GM18951 (cell line): ENCODE measurements around the gene SPATA19.
"Not testable (repeated sequence)": the region's sequence is repeated elsewhere in the genome, so short reads cannot be mapped to it uniquely, and the experiment has no call there.

Experiments
- POLR2A ChIP-seq: IDR thresholded peaks from 4 replicates; pipeline ENCODE4 v1.6.1; 2011; ENCODE audit warnings: mild to moderate bottlenecking; ENCODE audit not compliant: insufficient read length, insufficient read depth; ENCODE audit errors: extremely low read depth
- in situ Hi-C: fragments of 300-500 bp; cut with MboI; formaldehyde crosslinking; loops from one replicate; pipeline ENCODE4 v1.12.0; 2022; ENCODE audit warnings: low sequenced_read_pairs, mixed read lengths, inconsistent platforms; ENCODE audit not compliant: unreplicated experiment

Gene SPATA19, protein sequence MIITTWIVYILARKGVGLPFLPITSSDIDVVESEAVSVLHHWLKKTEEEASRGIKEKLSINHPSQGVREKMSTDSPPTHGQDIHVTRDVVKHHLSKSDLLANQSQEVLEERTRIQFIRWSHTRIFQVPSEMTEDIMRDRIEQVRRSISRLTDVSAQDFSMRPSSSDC

DNA sequence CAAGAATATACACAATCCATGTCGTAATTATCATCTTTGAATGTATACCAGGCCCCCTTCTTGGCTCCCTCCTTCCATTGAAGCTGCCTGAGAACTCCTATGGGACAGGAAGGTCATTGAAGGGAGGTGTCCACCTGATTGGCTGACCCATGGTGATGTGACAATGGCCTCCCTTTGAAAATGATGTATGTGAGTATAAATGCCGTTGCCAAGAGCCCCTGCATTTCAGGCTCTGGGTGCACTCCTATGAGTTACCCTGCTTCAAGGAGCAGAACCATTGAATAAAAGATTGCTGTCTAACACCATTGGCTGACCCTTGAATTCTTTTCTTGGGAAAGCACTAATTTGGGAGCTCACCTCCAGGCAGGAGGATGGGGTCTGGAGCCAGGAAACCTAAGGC lies at the start of gene SPATA19:
Gene SPATA19 (minus strand): TSS at position 101 of the 400 bp plus-strand sequence. CDS start 67 bp downstream, at position 34.
- TF ChIP-seq POLR2A, result no peak
- in situ Hi-C loops, result no loop called here

DNA sequence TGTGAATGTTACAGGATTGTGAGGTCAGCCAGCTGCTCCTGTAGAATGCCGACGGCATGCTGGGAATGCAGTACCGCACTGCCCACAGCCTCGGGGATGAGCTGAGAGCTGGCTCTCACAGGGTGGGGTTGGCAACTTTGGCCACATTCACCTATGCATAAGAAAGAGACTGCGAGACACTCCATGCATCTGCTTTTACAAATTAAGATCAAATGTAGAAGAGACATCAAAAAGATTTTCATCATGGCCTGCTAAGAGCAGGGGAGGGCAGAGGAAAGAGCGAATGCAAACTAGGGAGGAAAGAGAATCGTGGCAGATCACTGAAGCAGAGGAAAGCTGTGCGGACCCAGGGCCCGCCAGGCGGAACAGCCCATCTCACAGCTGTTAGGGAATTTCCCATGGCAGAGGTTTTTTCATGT lies 49.8 kb upstream of the SPATA19 start:
- no peak for TF ChIP-seq POLR2A

DNA sequence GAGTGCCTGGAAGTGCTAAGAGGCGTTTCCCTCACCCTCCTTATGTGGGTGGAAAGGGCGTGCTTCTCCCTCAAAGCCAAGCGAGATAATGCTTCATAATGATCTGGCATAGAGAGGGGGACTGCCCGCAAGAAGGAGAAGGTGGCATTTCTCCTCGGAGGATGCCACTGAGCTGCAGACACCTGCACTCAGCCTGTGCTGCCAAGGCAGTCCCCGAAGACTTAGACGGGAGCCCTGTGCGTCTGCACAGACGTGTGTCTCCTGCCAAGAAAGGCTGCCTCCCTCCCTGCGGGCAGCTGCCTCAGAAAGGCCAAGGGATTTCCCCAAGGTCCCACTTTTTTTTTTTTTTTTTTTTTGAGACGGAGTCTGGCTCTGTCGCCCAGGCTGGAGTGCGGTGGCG lies 48.1 kb upstream of the SPATA19 start:
- no peak for TF ChIP-seq POLR2A

More for the DNA sequence above, 49.8 kb upstream of the SPATA19 start:
- in situ Hi-C loops, result no loop called here

DNA sequence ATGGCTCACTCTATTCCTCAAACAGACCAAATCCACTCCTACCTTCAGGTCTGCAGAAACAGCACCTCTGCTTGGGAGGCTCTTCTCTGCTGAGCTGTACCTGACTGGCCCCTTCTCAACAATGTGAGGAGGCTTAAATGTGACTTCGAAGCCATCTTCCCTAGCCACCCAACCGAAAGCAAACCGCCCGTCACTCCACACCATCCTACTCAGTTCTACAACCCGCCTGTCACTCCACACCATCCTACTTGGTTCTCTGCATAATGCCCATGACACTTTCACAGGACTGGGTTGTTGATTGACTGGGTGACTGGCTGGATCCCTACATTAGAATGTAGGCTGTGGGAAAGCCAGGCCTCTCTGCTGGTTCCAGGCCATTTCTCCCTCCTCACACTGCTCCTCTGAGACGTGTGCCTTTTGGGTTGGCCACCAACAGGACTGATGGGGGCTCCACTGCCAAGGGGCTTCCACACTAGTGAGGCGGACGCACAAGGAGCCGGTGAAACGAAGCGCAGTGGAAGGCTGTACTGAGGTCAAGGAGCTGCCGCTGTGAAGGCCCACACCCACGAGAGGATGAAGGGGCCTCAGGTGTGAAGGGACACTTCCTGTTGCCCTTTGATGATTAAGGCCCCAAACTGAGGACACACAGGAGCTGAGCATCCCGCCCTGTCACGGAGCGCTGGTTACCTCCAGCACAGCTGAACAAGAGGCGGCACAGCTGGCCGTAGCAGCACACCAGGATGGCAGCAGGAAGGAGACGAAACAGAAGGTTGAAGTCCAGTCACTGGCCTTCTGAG lies 47.5 kb upstream of the SPATA19 start:
- in situ Hi-C loops, result no loop called here
- no peak for TF ChIP-seq POLR2A

More for the DNA sequence above, 48.1 kb upstream of the SPATA19 start:
- in situ Hi-C loops, result no loop called here

DNA sequence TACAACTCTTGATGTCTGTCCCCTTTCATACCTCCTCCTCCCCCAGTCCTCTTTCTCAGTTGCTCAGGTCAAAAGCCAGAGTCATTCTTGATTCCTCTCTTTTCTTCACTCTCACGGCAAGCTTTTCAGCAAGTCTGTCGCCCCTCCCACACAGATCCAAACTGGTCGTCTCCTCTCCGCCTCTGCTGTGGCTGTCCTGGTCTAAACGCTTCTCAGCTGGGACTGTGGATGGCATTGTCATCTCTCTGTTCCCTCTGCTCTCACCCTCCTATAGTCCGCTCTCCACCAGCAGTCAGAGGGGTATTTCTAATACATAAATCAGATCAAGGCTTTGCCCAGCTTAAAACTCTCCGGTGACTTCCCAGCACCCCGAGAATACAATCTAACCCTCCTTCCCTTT lies 46.8 kb upstream of the SPATA19 start:
- in situ Hi-C loops, result no loop called here
- TF ChIP-seq POLR2A, result no peak

DNA sequence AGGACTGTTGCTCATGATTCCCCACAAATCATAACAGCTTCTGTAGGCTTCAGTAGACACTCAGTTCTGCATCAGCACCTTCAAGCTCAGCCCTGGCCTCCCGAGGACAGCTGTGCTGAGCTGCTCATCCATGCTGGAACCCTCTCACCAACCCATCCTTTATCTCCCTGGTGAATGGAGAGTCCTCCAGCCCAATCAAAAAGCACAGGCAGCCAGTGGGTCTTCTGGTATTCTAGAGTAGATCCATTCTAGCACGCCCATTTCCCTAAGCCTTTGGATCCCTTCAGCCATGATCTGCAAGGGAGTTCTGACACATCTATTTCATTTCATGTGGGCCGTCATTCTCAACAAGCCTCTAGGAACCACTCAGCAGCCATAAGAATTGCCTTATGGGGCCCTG lies 44.6 kb upstream of the SPATA19 start:
- in situ Hi-C loops, result no loop called here
- TF ChIP-seq POLR2A, result no peak

DNA sequence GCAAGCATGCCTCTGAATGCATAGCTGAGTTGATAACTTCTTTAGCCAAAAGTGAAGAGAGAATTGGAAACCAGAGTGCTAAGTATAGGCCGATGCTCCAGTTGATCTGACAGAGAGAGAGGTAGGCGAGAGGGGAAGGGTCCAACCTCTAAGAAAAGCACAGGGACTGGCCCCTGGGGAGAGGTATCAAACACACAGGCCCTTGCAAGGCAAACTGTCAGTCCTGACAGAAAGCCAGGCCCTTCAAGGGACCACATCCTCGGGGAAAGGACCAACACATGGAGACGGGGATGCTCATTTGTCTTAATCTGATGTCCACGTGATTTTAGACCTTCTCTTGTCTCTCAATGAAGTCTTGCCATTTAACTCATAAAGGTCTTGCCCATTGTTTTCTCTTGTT lies 43.9 kb upstream of the SPATA19 start:
- in situ Hi-C loops, result no loop called here
- no peak for TF ChIP-seq POLR2A

DNA sequence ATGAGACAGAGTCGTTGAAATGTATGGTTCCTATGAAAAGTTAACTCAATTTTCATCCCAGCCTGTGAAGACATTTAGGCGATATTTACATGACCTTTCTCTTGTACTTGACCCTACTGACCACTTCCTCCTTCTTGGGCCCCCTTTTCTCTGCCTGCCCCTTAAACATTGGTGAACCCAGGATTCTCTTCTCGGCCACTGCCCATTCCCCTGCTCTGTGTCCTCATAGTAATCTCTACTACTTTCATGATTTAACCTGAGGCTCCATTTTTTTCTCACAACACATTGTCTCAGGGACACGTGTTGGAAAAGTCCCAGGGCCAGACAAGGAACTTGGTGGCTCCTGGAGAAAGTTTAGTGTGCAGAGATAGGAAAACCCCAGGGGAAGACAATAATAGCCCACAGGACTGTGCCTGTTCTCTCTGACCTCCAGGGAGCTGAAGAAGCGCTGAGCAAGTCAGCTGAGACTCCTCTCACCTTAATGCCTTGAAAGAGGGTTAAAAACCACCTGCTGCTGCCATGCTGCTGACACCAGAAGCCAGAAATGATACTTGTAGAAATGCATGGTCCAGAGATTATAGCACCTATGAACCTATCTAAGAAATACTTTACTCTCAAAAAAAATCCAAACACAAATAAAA lies 42.5 kb upstream of the SPATA19 start:
- TF ChIP-seq POLR2A, result no peak
- in situ Hi-C loops, result no loop called here

DNA sequence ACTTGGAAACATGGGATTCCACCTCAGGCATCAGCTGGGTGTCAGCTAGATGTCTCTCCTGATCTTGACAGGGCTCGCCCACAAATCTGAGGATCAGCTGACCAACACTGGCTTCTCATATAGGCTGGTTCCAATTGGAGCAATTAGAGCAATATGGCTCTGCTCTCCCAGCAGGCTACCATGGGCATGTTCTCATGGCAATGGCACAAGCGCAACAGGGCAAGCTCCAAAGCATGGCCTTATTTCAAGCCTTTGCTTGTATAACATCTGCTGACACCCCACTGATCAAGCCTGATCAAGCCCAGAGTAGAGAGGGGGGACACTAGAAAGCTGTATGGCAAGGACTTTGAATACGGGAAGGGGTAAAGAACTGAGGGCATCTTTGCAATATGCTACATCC lies 40.7 kb upstream of the SPATA19 start:
- in situ Hi-C loops, result no loop called here
- no peak for TF ChIP-seq POLR2A

DNA sequence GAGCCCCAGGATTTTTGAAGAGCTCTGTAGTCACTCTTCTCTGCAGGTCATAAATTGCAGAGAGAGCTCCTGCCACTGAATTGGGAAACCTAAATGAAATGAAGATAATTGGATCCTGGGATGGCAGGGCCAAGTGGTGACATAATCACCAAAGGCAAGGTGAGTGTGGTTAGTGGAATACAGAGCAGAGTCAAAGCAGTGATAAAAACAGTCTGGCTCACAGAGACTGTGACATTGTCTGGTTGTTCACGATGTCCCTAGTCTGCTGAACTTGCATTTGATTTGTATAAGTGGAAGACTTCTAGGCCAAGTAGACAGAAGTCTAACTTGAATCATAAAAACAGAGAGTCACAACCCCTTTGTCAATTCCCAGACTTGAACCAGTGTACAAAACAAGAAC lies 26.8 kb upstream of the SPATA19 start:
- in situ Hi-C loops, result no loop called here

DNA sequence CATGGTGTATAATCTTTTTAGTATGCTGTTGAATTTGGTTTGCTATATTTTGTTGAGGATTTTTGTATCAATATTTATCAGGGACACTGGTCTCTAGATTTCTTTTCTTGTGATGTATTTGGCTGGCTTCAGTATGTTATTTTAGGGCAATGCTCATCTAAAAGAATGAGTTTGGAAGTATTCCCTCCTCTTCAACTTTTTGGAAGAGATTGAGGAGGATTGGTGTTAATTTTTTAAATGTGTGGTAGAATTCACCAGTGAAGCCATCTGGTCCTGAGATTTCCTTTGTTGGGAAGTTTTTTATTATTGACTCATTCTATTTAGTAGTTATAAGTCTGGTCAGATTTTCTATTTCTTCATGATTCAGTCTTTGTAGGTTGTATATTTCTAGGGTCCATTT lies 22.1 kb upstream of the SPATA19 start:
- no peak for TF ChIP-seq POLR2A

More for the DNA sequence above, 26.8 kb upstream of the SPATA19 start:
- no peak for TF ChIP-seq POLR2A

DNA sequence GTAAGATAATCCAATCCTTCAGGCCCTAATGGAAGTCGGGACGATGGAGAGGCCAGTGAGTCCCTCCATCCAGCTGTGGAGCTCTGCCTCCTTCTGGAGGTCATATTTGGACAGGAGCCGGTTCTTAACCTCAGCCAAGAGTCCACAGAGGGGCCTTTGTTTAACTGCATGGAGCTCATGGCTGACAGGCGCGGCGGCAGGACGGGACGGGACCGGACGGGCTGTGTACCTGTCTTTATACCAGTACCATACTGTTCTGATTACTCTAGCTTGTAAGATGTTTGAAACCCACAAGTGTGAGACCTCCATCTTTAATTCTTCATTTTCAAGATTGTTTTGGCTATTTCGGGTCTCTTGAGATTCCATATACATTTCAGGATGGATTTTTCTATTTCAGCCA lies 20.2 kb upstream of the SPATA19 start:
- no peak for TF ChIP-seq POLR2A
- in situ Hi-C loops, result no loop called here

More for the DNA sequence above, 22.1 kb upstream of the SPATA19 start:
- in situ Hi-C loops, result no loop called here

DNA sequence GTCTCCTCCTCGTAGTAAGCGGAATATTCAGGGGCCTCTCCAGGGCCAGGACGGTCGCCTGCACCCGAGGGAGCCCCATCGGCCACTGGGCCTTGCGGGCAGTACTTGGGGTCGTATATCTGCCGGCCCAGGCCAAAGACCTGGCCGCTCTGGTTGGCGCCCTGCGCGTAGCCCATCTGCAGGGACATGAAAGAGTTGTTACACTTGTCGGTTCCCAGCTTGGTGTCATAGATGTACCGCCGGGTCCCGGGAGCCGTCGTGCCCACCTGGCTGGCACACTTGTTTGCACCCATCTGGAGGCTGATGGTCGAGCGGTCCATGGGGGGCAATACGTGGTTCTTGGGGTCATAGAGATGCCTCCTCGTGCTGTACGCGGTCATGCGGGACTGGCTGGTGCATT lies 19.4 kb upstream of the SPATA19 start:
- no peak for TF ChIP-seq POLR2A
- in situ Hi-C loops, result no loop called here

DNA sequence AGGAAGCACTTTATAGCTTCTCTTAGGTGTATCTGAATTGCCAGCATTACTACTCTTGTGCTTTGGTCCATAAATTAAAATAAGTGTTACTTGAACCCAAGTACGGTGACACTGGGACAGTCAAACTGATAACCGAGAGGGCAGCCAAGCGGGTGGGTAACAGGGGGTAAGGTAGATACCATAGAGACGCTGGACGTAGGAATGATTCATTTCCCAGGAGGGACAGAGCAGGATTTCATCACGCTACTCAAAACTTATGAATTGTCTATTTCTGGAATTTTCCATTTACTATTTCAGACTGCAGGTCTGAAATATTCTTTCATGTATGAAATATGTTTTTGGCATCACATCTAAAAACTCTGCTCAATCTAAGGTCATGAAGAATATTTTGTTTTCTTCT lies 14.8 kb upstream of the SPATA19 start:
- in situ Hi-C loops, result no loop called here
- TF ChIP-seq POLR2A, result no peak

DNA sequence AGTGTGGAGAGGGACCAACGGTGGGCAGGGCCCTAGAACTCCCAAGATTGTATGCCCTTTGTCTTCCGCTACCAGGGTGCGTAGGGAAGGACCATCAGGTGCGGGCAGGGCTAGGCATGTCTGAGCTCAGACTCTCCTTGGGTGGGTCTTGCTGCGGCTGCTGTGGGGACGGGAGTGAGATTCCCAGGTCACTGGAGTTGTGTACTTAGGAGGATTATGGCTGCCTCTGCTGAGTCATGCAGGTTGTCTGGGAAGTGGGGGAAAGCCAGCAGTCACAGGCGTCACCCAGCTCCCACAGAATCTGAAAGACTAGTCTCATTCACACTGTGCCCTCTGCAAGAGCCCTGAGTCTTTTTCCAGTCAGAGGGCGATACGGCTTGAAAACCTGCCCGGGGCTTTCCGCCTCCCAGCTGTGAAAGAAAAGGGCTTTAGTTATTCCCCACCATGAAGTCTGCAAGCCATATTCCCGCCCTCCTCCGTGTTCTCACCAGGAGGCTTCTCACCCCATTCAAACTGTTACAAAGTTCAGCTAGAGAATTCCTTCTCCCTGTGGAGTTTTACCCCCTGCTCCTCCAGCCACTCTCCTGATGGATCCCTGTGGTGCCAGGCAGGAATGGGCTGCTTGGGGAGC lies 9.1 kb upstream of the SPATA19 start:
- in situ Hi-C loops, result not testable (repeated sequence)
